ENCODE measurements around the gene CDH12. TPM values are rescaled to one million over a fixed set of nuclear protein-coding genes. Genes with fewer than 3 reads are reported as not detected.

The CDH12 gene
- total RNA-seq, 1 experiment from 2014 or later, result not detected

DNA sequence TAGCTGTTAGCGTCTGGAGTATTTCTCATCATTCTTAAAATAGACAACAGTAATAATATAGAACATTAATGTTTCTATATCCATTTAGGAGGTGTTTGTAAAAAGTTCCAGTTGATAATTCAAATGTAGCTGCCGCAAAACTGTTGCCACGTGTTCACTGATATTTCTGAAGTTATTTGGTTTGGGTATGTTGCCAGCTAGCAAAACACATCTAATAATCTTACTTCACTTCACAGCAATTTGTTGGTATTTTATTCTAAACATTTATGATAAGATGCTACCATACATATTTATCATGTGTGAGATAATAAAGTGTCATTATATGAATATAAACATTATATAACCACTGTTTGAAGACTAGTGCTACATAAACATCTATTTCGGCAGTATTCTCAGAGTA, 101.6 kb downstream of the CDH12 start:
- no peaks in the 10 kb centered on the region for H3K27me3 ChIP-seq (ENCODE audit: insufficient read depth, low read length)
- H3K14ac ChIP-seq (ENCODE audit: insufficient read depth, low read length), result no peak overlapping the region
- no peak overlapping the region for H2AK5ac ChIP-seq (ENCODE audit: insufficient read length, low read length)
- no peak overlapping the region for H3K4ac ChIP-seq (ENCODE audit: low read depth, low read length)
- H3K79me1 ChIP-seq (ENCODE audit: insufficient read depth, low read depth, low read length, poor library complexity, severe bottlenecking), result no peaks in the 10 kb centered on the region
- H2AFZ ChIP-seq (ENCODE audit: low read length), result no peak overlapping the region
- H4K20me1 ChIP-seq (ENCODE audit: control insufficient read depth, insufficient read depth, insufficient read length), result no peaks in the 10 kb centered on the region
- Mint-ChIP-seq H3K9me3 (no peaks in the 10 kb centered on the region; a peak in 1 of 5 replicates), H3K36me3 (ENCODE audit: insufficient read depth in 1 of 3, low read depth in 3 of 3) (no peaks in the 10 kb centered on the region), H3K27ac (no peak overlapping the region), H3K4me3 (no peak overlapping the region), H3K27me3 (ENCODE audit: low read depth) (no peaks in the 10 kb centered on the region; the same call in 1 of the 2 replicates), H3K4me1 (no peaks in the 10 kb centered on the region)
- no peak overlapping the region for H3K18ac ChIP-seq (ENCODE audit: insufficient read length, low read depth, low read length)
- no peaks in the 10 kb centered on the region for H3K4me1 ChIP-seq (ENCODE audit: insufficient read depth, low read length)
- H2BK5ac ChIP-seq (ENCODE audit: insufficient read length, low read length), result no peak overlapping the region
- no peak overlapping the region for H3K23ac ChIP-seq (ENCODE audit: insufficient read length, low read depth, low read length)
- H2BK15ac ChIP-seq (ENCODE audit: low read depth, low read length), result no peak overlapping the region
- TF ChIP-seq, protein P1, sequence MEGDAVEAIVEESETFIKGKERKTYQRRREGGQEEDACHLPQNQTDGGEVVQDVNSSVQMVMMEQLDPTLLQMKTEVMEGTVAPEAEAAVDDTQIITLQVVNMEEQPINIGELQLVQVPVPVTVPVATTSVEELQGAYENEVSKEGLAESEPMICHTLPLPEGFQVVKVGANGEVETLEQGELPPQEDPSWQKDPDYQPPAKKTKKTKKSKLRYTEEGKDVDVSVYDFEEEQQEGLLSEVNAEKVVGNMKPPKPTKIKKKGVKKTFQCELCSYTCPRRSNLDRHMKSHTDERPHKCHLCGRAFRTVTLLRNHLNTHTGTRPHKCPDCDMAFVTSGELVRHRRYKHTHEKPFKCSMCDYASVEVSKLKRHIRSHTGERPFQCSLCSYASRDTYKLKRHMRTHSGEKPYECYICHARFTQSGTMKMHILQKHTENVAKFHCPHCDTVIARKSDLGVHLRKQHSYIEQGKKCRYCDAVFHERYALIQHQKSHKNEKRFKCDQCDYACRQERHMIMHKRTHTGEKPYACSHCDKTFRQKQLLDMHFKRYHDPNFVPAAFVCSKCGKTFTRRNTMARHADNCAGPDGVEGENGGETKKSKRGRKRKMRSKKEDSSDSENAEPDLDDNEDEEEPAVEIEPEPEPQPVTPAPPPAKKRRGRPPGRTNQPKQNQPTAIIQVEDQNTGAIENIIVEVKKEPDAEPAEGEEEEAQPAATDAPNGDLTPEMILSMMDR (conservative IDR thresholded peaks at IDR 0.05), result no peak
- H3K4me2 ChIP-seq (ENCODE audit: insufficient read depth, insufficient read length, low read length), result no peak overlapping the region
- no peaks in the 10 kb centered on the region for H3K79me2 ChIP-seq (ENCODE audit: insufficient read depth, low read length)
- no peaks in the 10 kb centered on the region for H3K9me3 ChIP-seq (ENCODE audit: control insufficient read depth, low read depth, low read length)
- H2BK20ac ChIP-seq (ENCODE audit: low read depth, low read length, poor library complexity, severe bottlenecking), result no peak overlapping the region
- H3K9ac ChIP-seq (ENCODE audit: extremely low read depth, insufficient read length, low read length), result no peak overlapping the region
- no peak for DNase-seq
- no CpG with 5 or more reads among the region's 4 CpGs for WGBS (ENCODE audit: extremely low coverage, insufficient read length, low lambda C conversion rate)
- H2BK120ac ChIP-seq (ENCODE audit: low read depth, low read length, poor library complexity, severe bottlenecking), result no peak overlapping the region
- no peak overlapping the region for H4K8ac ChIP-seq (replicated peaks; ENCODE audit: insufficient read length, low read depth, low read length)
- H3K27ac ChIP-seq (ENCODE audit: insufficient read length, low read depth, low read length), result no peak overlapping the region
- no peaks in the 10 kb centered on the region for H3K23me2 ChIP-seq (ENCODE audit: insufficient read length, low read depth, low read length, poor library complexity, severe bottlenecking)
- no peak overlapping the region for H4K91ac ChIP-seq (ENCODE audit: insufficient read length, low read depth, low read length)
- H3T11ph ChIP-seq (ENCODE audit: low read length), result no peak overlapping the region
- no peak overlapping the region for H3K56ac ChIP-seq (ENCODE audit: insufficient read length, low read depth, low read length)
- H4K5ac ChIP-seq (ENCODE audit: insufficient read length, low read depth, low read length), result no peak overlapping the region
- no peak overlapping the region for H2BK12ac ChIP-seq (ENCODE audit: insufficient read length, low read depth, low read length)
